Measurements from ENCODE around the gene ATP10B.
A peak's percentile ranks its signal among the peaks of the same experiment; 100 is the strongest.
"Not testable (repeated sequence)": the region's sequence is repeated elsewhere in the genome, so short reads cannot be mapped to it uniquely, and the experiment has no call there.

Gene ATP10B

DNA sequence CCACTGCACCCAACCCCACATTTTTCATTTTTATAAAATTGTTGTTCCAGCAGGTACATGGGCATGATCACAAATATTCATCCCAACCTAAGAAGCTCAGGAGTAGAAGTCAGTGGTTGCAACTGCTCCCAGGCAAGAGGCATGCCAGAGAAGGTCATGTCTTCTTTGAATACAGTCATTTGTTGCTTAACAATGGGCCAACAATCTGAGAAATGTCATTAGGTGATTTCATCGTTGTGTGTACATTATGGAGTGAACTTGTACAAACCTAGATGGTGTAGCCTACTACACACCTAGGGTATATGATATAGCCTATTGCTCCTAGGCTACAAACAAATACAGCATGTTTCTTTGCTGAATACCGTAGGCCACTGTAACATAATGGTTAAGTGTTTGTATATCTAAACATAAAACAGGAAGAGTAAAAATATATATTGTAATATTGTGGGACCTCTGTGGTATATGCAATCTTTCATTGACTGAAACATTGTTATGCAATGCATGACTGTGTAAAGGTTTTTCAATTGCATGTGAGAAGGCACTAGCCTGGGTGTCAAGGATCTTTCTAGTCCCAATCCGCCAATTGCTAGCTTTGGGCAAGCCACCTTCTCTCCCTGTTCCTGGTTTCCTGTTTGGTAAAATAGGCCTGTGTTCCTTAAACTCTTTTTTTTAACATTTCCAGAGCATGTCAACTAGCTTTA lies 27.6 kb downstream of the ATP10B start:
- DNase-seq, result no peak

DNA sequence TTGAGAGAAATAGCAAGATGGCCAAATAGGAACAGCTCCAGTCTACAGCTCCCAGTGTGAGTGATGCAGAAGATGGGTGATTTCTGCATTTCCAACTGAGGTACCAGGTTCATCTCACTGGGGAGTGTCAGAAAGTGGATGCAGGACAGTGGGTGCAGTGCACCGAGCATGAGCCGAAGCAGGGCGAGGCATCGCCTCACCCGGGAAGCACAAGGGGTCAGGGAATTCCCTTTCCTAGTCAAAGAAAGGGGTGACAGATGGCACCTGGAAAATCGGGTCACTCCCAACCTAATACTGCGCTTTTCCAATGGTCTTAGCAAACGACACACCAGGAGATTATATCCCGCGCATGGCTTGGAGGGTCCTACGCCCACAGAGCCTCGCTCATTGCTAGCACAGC lies 39.0 kb downstream of the ATP10B start:
- not testable (repeated sequence) for DNase-seq

DNA sequence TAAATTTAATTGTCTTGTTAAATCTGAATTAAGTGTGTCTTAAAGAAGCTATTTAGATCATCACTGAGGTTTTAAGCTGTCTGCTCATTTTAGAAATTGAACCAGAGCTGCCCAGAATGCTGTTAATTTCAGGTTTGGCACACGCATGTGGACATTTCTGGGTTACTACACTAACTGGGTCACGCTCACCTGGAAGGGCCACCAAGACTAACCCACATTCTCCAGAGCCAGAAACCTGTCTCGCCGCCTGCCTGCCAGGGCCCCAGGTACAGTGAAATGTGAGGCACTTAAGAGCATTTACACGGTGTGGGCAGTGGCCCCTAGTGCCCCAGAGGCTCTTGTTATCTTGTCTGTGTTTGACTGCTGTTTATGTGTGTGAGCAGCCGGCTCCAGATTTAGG lies 46.6 kb downstream of the ATP10B start:
- DNase-seq, result no peak

GRCh38 chr5:160802592-160802991 lies 49.4 kb downstream of the ATP10B start:
- DNase-seq, result no peak

DNA sequence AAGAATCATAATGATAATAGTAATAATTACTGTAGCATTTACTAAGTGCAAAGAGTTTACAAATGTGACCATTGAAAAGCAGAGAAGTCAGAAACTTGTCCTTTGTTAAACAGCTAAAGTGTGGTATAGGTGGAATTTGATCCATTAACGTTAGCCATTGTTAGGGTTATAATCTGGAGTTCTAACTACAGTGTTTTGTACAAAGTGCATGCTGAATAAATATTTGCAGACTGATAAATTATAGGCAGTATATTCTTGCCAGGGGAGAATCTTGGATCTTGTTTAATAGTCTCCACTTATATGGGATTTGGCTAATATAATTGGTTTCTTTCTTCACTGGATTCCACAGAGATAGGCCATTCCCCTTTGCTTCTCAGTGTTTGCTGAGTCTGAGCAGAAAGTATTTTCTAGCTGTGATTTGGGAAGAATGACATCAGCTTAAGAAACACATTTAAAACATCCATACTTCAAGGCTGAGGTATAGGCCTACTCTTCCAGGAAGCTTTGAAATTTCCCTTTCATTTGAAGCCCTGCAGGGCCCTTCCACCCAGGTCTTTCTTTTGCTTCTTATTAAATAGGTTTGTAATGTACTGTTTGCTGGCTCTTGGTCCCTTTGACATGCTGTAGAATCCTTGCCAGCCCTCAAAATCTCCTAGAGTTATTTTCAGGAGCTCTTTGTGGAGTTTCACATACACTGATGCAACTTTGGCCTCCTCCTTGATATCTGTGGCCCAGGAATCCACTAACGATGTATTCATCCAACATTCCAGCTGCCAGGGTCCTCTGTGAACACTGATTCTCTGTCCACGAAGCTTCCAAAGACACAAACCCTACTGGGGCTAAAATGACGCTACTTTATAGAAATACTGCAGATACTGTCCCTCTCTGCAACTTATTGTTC lies 51.4 kb downstream of the ATP10B start:
- DNase-seq, result no peak

DNA sequence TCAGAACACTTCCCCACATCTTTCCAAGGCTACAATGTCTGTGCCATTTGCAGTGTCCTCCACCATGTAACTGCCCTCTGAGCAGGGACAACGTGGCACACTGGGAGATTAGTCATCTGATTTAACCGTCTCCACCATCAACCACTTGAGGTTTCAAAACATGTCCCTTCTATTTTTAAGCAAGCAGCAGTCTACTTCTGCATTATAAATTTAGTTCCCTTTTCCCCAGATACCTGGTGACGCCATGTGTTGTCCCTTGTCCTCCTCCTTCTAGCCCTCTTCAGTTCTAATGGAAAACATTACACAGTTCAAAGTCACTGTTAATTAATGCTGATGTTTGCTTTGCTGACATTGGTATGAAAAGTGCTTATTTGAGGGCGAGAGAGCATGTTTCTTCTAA lies 52.8 kb downstream of the ATP10B start:
- DNase-seq, result no peak

DNA sequence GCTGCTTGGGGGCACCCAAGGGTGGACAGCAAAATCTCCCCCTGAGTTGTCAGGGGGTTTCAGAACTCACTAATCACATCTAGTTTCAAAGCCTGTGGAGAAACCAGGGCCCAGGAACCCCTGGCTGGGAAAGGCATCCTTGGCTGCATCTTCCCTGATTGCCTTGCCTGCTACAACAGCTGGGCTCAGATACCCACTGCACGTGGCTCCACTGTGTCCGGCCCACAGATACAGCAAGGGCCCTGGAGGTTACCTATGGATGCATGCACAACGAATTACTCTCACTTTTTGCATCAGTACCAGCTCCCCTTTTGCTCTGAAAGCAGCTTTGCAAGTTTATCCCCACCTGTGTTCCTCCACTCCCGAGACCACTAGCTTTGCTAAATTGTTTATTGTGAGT lies 55.0 kb downstream of the ATP10B start:
- DNase-seq, result no peak

DNA sequence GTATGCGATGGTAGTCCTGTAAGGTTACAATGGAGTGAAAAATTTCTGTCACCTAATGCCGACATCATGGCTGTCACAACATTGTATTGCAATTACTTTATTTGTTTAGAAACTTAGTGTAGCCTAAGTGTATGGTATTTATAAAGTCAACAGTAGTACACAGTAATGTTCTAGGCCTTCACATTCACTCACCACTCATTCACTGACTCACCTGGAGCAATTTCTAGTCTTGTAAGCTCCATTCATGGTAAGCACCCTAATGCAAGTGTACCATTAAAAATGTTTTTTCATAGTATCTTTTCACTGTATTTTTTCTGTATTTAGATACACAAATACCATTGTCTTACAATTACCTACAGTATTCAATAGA lies 58.5 kb downstream of the ATP10B start:
- DNase-seq, result no peak

DNA sequence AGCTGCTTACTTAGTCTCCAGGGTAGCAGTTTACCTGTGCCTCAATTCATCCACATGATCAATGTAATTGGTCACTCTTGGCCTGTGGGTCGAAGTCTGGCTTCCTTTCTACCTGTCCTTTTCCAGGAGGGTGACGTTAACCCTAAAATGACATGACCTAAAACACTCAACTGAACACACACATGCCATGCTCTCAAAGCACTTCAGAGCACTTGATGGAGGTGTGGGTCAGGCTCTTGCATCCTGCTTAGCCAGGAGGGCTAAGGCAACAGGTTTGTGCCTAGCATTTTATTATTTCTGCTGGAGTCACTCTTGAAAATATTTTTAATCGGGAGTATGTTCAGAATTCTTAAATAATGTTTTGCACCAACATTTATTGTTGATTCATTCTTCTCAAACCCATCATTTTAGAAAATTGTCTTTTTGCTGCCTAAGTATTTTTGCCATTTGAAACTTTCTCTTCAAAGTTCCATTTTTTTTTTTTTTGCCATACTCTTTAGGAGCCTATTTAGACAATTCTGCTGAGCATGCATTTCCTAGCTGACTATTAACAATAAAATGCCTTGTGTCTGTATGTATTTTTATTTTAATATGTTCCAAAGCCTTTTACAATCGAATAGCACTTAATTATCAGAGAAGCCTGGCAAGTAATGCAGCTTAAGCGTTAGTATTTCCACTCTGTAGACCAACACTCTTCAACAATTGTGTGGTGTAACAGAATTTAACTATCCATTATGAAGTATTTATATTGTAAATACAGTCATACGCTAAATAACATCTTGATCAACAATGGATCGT lies 59.1 kb downstream of the ATP10B start:
- DNase-seq, result no peak

- DNase-seq, result no peak
These were observed 59.7 kb downstream of the ATP10B start for GRCh38 chr5:160792281-160792680.

GRCh38 chr5:160789219-160789859 lies 62.7 kb downstream of the ATP10B start:
- no peak for DNase-seq

- DNase-seq, result no peak
These were observed 63.8 kb downstream of the ATP10B start for GRCh38 chr5:160788102-160788660.

GRCh38 chr5:160787240-160787639 lies 64.8 kb downstream of the ATP10B start:
- peak; percentile 28 for DNase-seq

DNA sequence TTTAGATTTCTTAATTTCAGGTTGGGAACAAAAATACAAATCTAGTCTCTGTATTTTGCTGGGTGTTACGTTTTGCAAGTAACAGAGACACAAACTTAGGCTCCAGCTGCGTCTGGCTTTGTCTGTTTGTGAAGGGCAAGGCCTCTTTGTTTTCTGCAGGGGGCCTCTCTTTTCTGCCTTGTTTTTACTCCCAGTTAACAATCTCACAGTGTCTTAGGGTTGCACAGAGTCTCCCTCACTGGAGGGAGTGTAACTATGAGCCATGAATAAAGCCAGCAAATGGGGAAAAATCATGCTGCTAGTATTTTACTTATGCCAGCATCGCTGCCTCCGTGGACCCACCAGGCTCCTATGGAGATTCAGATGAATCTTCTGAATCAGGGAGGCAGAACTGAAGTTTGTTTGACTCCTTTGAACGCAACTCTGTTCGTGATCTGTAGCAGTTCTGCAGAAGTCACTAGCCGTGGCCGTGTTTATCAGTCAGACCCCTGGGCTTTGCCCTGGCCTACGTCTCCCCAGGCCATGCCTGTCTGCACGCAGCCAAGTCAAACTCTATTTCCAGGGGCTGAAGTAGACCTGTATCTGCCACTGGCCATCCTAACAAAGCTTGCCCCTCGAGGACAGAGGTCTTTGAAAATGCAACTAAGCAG lies 77.2 kb downstream of the ATP10B start:
- DNase-seq, result no peak

GRCh38 chr5:160773646-160774410 lies 78.2 kb downstream of the ATP10B start:
- no peak for DNase-seq

DNA sequence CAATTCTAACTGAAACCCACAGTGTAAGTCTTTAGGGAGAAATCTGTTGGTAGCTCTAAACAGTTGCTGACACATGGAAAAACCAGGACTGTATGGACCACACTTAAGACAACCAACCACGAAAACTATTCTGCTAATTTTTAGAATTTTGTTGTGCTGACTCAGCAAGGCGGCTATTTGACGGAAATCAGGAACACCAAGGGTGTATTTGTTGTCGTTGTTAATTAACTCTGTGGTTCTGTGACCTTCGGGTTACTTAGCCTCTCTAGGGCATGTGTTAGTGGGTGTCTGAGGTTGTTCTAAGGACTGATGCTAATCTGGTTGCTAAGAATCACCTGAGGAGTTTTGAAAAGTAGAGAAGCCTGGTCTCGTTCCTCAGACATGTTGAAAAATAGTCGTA lies 79.2 kb downstream of the ATP10B start:
- DNase-seq, result no peak

GRCh38 chr5:160770718-160771117 lies 81.3 kb downstream of the ATP10B start:
- no peak for DNase-seq

GRCh38 chr5:160769301-160769700 lies 82.7 kb downstream of the ATP10B start:
- no peak for DNase-seq

GRCh38 chr5:160767062-160767461 lies 84.9 kb downstream of the ATP10B start:
- no peak for DNase-seq

DNA sequence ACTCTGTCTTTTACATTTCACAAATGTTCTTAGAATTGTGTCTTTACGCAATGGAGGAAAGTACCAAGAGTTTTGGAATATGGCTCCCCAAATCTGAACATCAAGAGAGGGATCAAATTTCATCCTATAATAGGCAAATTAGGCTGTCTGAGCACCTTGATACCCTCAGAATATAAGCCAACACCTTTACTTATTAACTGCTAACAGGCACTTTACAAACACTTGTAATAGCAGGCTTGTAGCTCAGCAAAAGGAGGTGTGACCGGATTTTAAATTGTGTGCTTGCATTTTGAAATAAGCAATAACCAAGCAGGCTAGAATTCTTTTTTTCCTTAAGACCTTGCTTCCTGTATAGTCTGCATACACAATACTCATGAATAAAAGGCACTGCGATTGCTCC lies 92.0 kb downstream of the ATP10B start:
- no peak for DNase-seq

- no peak for DNase-seq
These were observed 94.8 kb downstream of the ATP10B start for GRCh38 chr5:160757194-160757593.

All from activated CD4-positive, alpha-beta T cell treated with anti-CD3 and anti-CD28 coated beads for 48 hours (primary cell).